Transverse colon (tissue), 3 donors: ENCODE measurements around the gene MOB3C.

ENCODE experiments used
- POLR2A ChIP-seq: fragments of 450-650 bp; IDR thresholded peaks from one replicate; pipeline ENCODE4 v1.6.1; 2016; ENCODE audit warnings: antibody characterized with exemption, mild to moderate bottlenecking, moderate library complexity
- TF ChIP-seq, protein P1 (sequence below), 5 experiments: fragments of 200-600 bp in 3 of 5; fragments of 450-650 bp in 2 of 5; sonication (generic) in 3 of 5; IDR thresholded peaks; 1 replicate in 2 of 5; 2 replicates in 3 of 5; pipeline ENCODE4 v1.5.1; 2016 to 2017; ENCODE audit warnings: antibody characterized with exemption in 5 of 5, inconsistent platforms in 3 of 5, mild to moderate bottlenecking in 2 of 5, moderate library complexity in 1 of 5

- TF ChIP-seq POLR2A = no peak
- TF ChIP-seq, protein P1, sequence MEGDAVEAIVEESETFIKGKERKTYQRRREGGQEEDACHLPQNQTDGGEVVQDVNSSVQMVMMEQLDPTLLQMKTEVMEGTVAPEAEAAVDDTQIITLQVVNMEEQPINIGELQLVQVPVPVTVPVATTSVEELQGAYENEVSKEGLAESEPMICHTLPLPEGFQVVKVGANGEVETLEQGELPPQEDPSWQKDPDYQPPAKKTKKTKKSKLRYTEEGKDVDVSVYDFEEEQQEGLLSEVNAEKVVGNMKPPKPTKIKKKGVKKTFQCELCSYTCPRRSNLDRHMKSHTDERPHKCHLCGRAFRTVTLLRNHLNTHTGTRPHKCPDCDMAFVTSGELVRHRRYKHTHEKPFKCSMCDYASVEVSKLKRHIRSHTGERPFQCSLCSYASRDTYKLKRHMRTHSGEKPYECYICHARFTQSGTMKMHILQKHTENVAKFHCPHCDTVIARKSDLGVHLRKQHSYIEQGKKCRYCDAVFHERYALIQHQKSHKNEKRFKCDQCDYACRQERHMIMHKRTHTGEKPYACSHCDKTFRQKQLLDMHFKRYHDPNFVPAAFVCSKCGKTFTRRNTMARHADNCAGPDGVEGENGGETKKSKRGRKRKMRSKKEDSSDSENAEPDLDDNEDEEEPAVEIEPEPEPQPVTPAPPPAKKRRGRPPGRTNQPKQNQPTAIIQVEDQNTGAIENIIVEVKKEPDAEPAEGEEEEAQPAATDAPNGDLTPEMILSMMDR (IDR thresholded peaks at IDR 0.05) = no peak
Observed at GRCh38 chr1:46583494-46583893, 33.1 kb downstream of the MOB3C start.
